IMR-90 (cell line): ENCODE data around the gene NAA10. TPM values are rescaled to one million over a fixed set of nuclear protein-coding genes. Genes with fewer than 3 reads are reported as not detected.

Experiments used
- ATAC-seq: fragments of 200-7000 bp; cut with Tn5 transposase; 2 replicates; pipeline ENCODE4 v1.9.1; 2020; ENCODE audit warnings: low read depth, mild to moderate bottlenecking, moderate library complexity
- BruUV-seq: library from RNA; stranded (reverse); fragments of 400-500 nt; replicated peaks from 2 replicates; lab custom pipeline; 2021; lab: Mats Ljungman, UMichigan
- CTCF ChIA-PET: fragments of 300-600 bp; formaldehyde crosslinking; extraction: SDS; loops from one replicate; lab custom pipeline; 2021; ENCODE audit warnings: antibody characterized with exemption; lab: Yijun Ruan, JAX
- POLR2A ChIA-PET: fragments of 300-600 bp; sonication (Branson Sonifier 250); formaldehyde crosslinking; loops from one replicate; lab custom pipeline; 2022; ENCODE audit warnings: antibody characterized with exemption; ENCODE audit not compliant: unreplicated experiment; lab: Charles Lee
- DNase-seq: peaks from one replicate; pipeline ENCODE4 v3.0.0; 2013
- H2AFZ ChIP-seq: replicated peaks from 2 replicates; pipeline ENCODE3; 2013; ENCODE audit warnings: low read length, mild to moderate bottlenecking; ENCODE audit not compliant: poor library complexity
- H2AK5ac ChIP-seq: 2 replicates; pipeline ENCODE4 v1.6.1; 2013; ENCODE audit warnings: low read depth, low read length, inconsistent platforms
- H2AK9ac ChIP-seq: replicated peaks from 2 replicates; pipeline ENCODE3; 2013; ENCODE audit warnings: mild to moderate bottlenecking, low read depth, low read length, moderate library complexity; ENCODE audit not compliant: poor library complexity
- H2BK120ac ChIP-seq: 2 replicates; pipeline ENCODE4 v1.6.1; 2013; ENCODE audit warnings: low read depth, low read length, inconsistent platforms
- H2BK15ac ChIP-seq: 3 replicates; pipeline ENCODE4 v1.6.1; 2013; ENCODE audit warnings: low read depth, low read length, inconsistent platforms
- H2BK20ac ChIP-seq: 2 replicates; pipeline ENCODE4 v1.6.1; 2013; ENCODE audit warnings: low read depth, mild to moderate bottlenecking, inconsistent platforms, low read length, moderate library complexity
- H2BK5ac ChIP-seq: 2 replicates; pipeline ENCODE4 v1.6.1; 2013; ENCODE audit warnings: mild to moderate bottlenecking, low read depth, low read length, inconsistent platforms; ENCODE audit not compliant: poor library complexity, severe bottlenecking
- H3K14ac ChIP-seq: replicated peaks from 2 replicates; pipeline ENCODE4 v1.6.1; 2013; ENCODE audit warnings: low read depth, low read length, inconsistent platforms
- H3K18ac ChIP-seq: 2 replicates; pipeline ENCODE4 v1.6.1; 2013; ENCODE audit warnings: low read depth, low read length, control low read depth
- H3K23ac ChIP-seq: 2 replicates; pipeline ENCODE4 v1.6.1; 2013; ENCODE audit warnings: low read depth, low read length, inconsistent platforms
- H3K27ac ChIP-seq: 2 replicates; pipeline ENCODE4 v1.5.1; 2013; ENCODE audit warnings: mild to moderate bottlenecking, control low read depth, low read length; ENCODE audit not compliant: insufficient read depth
- H3K27me3 ChIP-seq: 2 replicates; pipeline ENCODE4 v1.6.1; 2013; ENCODE audit warnings: low read length; ENCODE audit not compliant: control insufficient read depth, insufficient read depth
- H3K36me3 ChIP-seq: 2 replicates; pipeline ENCODE4 v1.6.1; 2013; ENCODE audit warnings: low read length, mixed read lengths; ENCODE audit not compliant: control insufficient read depth, insufficient read depth
- H3K4ac ChIP-seq: 2 replicates; pipeline ENCODE4 v1.6.1; 2013; ENCODE audit warnings: low read depth, low read length, inconsistent platforms
- H3K4me1 ChIP-seq: 2 replicates; pipeline ENCODE4 v1.6.1; 2013; ENCODE audit warnings: low read length, mixed read lengths; ENCODE audit not compliant: control insufficient read depth, insufficient read depth
- H3K4me2 ChIP-seq: 2 replicates; pipeline ENCODE4 v1.6.1; 2013; ENCODE audit warnings: low read depth, mild to moderate bottlenecking, control low read depth, low read length, moderate library complexity
- H3K4me3 ChIP-seq: 2 replicates; pipeline ENCODE4 v1.5.1; 2013; ENCODE audit warnings: low read depth, mild to moderate bottlenecking, control low read depth, low read length, moderate library complexity; ENCODE audit not compliant: insufficient read depth
- H3K56ac ChIP-seq: 2 replicates; pipeline ENCODE4 v1.6.1; 2013; ENCODE audit warnings: low read length, inconsistent platforms; ENCODE audit not compliant: insufficient read depth; ENCODE audit errors: extremely low read depth
- H3K79me1 ChIP-seq, 2 experiments: 2 replicates each; pipeline ENCODE4 v1.6.1; 2013; ENCODE audit warnings: low read length in 2 of 2, inconsistent platforms in 1 of 2, low read depth in 1 of 2
- H3K9ac ChIP-seq: 2 replicates; pipeline ENCODE4 v1.6.1; 2013; ENCODE audit warnings: low read depth, low read length, control low read depth
- H3K9me1 ChIP-seq: 2 replicates; pipeline ENCODE4 v1.6.1; 2013; ENCODE audit warnings: low read length, inconsistent platforms; ENCODE audit not compliant: insufficient read depth
- H3K9me3 ChIP-seq: 2 replicates; pipeline ENCODE4 v1.6.1; 2013; ENCODE audit warnings: low read length; ENCODE audit not compliant: control insufficient read depth, insufficient read depth
- H4K20me1 ChIP-seq: 2 replicates; pipeline ENCODE4 v1.6.1; 2013; ENCODE audit warnings: low read length, inconsistent platforms; ENCODE audit not compliant: insufficient read depth
- H4K5ac ChIP-seq: 2 replicates; pipeline ENCODE4 v1.6.1; 2013; ENCODE audit warnings: mild to moderate bottlenecking, low read depth, low read length, control low read depth
- H4K8ac ChIP-seq, 2 experiments: 2 replicates each; pipeline ENCODE4 v1.6.1; 2013; ENCODE audit warnings: low read depth in 2 of 2, low read length in 2 of 2, control low read depth in 1 of 2, inconsistent platforms in 1 of 2
- H4K91ac ChIP-seq: 2 replicates; pipeline ENCODE4 v1.6.1; 2013; ENCODE audit warnings: low read depth, low read length, inconsistent platforms; ENCODE audit not compliant: insufficient read depth
- MXI1 ChIP-seq: IDR thresholded peaks from 2 replicates; pipeline ENCODE4 v1.6.1; 2012; ENCODE audit warnings: low read depth, mild to moderate bottlenecking, low read length, moderate library complexity, borderline replicate concordance
- RAD21 ChIP-seq: IDR thresholded peaks from 2 replicates; pipeline ENCODE4 v1.6.1; 2012; ENCODE audit warnings: low read length, improper control_type of control experiment
- WGBS, 2 experiments: methylation state at CpG; one replicate each; pipeline versions ENCODE4 v1.1.5 to v1.1.7; 2013; ENCODE audit warnings: missing lambda C conversion rate in 2 of 2; ENCODE audit not compliant: insufficient read length in 1 of 2; ENCODE audit errors: extremely low coverage in 2 of 2; 5-methylcytosine and 5-hydroxymethylcytosine counted together
- dilution Hi-C: fragments of 300-500 bp; cut with HindIII; formaldehyde crosslinking; loops from one replicate; pipeline ENCODE4 v1.14.3; 2018; ENCODE audit warnings: low sequenced_read_pairs; ENCODE audit not compliant: unreplicated experiment
- in situ Hi-C: fragments of 300-500 bp; cut with MboI; formaldehyde crosslinking; loops from 3 replicates; pipeline ENCODE4 v1.14.3; 2019; ENCODE audit warnings: low sequenced_read_pairs, inconsistent platforms, mixed read lengths
- intact Hi-C: fragments of 100-400 bp; cut with micrococcal nuclease; formaldehyde crosslinking; loops from 2 replicates; pipeline ENCODE4 v1.10.0; 2022
- polyA plus RNA-seq, 3 experiments: library from polyadenylated mRNA; depleted of rRNA; stranded (reverse); fragments of >200 nt; gene quantifications; 2 replicates each; pipeline ENCODE4 v1.2.3, GENCODE V29; 2012; ENCODE audit warnings: low replicate concordance in 1 of 3
- total RNA-seq: library from RNA; depleted of rRNA; stranded (reverse); fragments of >200 nt; gene quantifications from 2 replicates; pipeline ENCODE4 v1.2.3, GENCODE V29; 2012

The NAA10 gene
- total and polyA plus RNA-seq, 2 of the 4 experiments (the other 2 are of a cell fraction), result 98.6 to 172 TPM

DNA sequence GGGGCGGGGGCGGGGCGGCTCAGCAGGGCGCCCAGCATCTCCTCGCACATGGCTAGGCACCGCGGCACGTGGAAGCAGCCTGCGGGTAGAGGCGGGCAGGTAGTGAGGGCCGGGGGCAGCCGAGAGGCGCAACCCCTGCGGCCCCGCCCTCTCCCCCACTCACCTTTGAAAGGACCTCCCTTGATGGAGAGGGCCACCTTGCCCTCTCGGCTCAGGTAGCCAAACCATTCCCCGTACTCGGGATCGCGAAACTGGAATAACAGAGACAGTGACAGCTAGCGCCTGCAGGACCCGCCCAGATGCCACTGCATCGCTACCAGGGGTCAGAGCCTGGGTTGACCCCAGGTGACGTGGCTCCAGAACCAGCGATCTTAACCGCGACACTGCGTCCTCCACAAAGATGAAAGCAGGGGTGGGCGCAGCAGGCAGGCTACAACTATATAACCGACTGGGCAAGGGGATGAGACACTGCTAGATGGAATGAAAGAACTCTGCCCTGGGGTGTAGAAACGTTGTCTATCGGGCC, 552 bp upstream of the NAA10 start:
- CTCF ChIA-PET, result no interaction called here
- BruUV-seq, result no TSS peak
- Histone ChIP-seq H4K5ac (no peak overlapping the region), H3K14ac (no peak overlapping the region), H3K9ac (peak overlapping the region; percentile 50), H2AK9ac (peak overlapping the region; percentile 44), H4K20me1 (peaks cover 20% of the 10 kb centered on the region), H2BK15ac (no peak overlapping the region), H3K18ac (no peak overlapping the region), H3K56ac (no peak overlapping the region), H2AFZ (peak overlapping the region; percentile 80), H3K4me2 (peak overlapping the region; percentile 88), H3K36me3 (peaks cover 17% of the 10 kb centered on the region), H2BK20ac (no peak overlapping the region), H4K91ac (no peak overlapping the region), H3K23ac (no peak overlapping the region; the same call in 1 of the 2 replicates), H2AK5ac (no peak overlapping the region), H3K9me3 (no peaks in the 10 kb centered on the region), H3K27ac (no peak overlapping the region; the same call in 1 of the 2 replicates), H2BK5ac (no peak overlapping the region), H3K4ac (no peak overlapping the region), H3K9me1 (no peaks in the 10 kb centered on the region), H2BK120ac (no peak overlapping the region), H4K8ac (peak overlapping the region in 1 of 2 experiments; percentile 24; a peak in 1 of 4 replicates), H3K4me1 (peaks cover 2% of the 10 kb centered on the region; the same call in 1 of the 2 replicates), H3K27me3 (peaks cover 3% of the 10 kb centered on the region; the same call in 1 of the 2 replicates), H3K4me3 (peak overlapping the region; percentile 39), H3K79me1 (peaks cover 4 to 9% of the 10 kb centered on the region in 2 experiments; a peak in 2 of 4 replicates)
- dilution Hi-C loops (no loop called here), intact Hi-C loops (no loop called here), in situ Hi-C loops (no loop called here)
- WGBS, 2 experiments, result 43% methylated on average over 14 of the region's 32 CpGs; no CpG with 5 or more reads in 1 of the 2 experiments
- POLR2A ChIA-PET, result no interaction called here
- DNase-seq, result no peak
- TF ChIP-seq MXI1, result peak; percentile 73; the same call in 1 of the 2 replicates
- TF ChIP-seq RAD21, result no peak
- ATAC-seq, result no peak
